Peyer's patch (tissue), 4 donors: ENCODE results near the gene MAPK4. TPM values are rescaled to one million over a fixed set of nuclear protein-coding genes. Genes with fewer than 3 reads are reported as not detected.
"Not testable (repeated sequence)": the region's sequence is repeated elsewhere in the genome, so short reads cannot be mapped to it uniquely, and the experiment has no call there.

Experiments
- DNase-seq, 3 donors: peaks; one replicate each; pipeline ENCODE4 v3.0.0-alpha.2; 2017 to 2019
- H3K27ac ChIP-seq, 4 donors: fragments of 200-600 bp; sonication (generic); one replicate each; pipeline ENCODE4 v1.5.1; 2016 to 2019
- H3K27me3 ChIP-seq, 2 donors: fragments of 200-600 bp; sonication (generic); one replicate each; pipeline ENCODE4 v1.5.1; 2019
- H3K36me3 ChIP-seq, 3 donors: fragments of 200-600 bp; sonication (generic); one replicate each; pipeline ENCODE4 v1.5.1; 2016 to 2019
- H3K4me1 ChIP-seq, 4 donors: fragments of 200-600 bp; sonication (generic); one replicate each; pipeline ENCODE4 v1.5.1; 2016 to 2019
- H3K4me3 ChIP-seq, 4 donors: fragments of 200-600 bp; sonication (generic); 1 replicate in 3 of 4; 2 replicates in 1 of 4; pipeline ENCODE4 v1.5.1; 2016 to 2019; ENCODE audit warnings: mild to moderate bottlenecking in 1 of 4
- H3K9me3 ChIP-seq, 4 donors: fragments of 200-600 bp; sonication (generic); one replicate each; pipeline ENCODE4 v1.5.1; 2016 to 2019; ENCODE audit warnings: mild to moderate bottlenecking in 1 of 4
- CTCF ChIP-seq, 6 experiments: fragments of 450-650 bp in 4 of 6; fragments of 200-600 bp in 2 of 6; sonication (generic) in 1 of 6; IDR thresholded peaks; one replicate each; pipeline ENCODE4 v1.5.1; 2017 to 2019; ENCODE audit warnings: antibody characterized with exemption in 6 of 6, mild to moderate bottlenecking in 3 of 6, moderate library complexity in 1 of 6
- POLR2A ChIP-seq, 2 donors: fragments of 450-650 bp; IDR thresholded peaks; one replicate each; pipeline ENCODE4 v1.5.1; 2017; ENCODE audit warnings: antibody characterized with exemption in 2 of 2, mild to moderate bottlenecking in 2 of 2, moderate library complexity in 2 of 2
- total RNA-seq, 4 donors: library from RNA; depleted of rRNA; stranded (reverse); fragments of >200 nt; gene quantifications; one replicate each; pipeline ENCODE4 v1.1.0, GENCODE V29; 2016

MAPK4 gene
- total RNA-seq, 4 donors from 2014 or later = 0.54 to 2.0 (median 0.83) TPM; not detected in 1

- Histone ChIP-seq H3K36me3 (no peaks in the 10 kb centered on the region), H3K9me3 (peaks cover 0 to 2% (median 0%) of the 10 kb centered on the region in 4 donors), H3K27ac (peak overlapping the region in 1 of 4 donors; percentile 43), H3K4me1 (peaks cover 0 to 14% (median 3%) of the 10 kb centered on the region in 4 donors), H3K4me3 (peak overlapping the region; percentile 12 to 57 (median 46)), H3K27me3 (peaks cover 0 to 14% of the 10 kb centered on the region in 2 donors)
- TF ChIP-seq POLR2A (IDR thresholded peaks at IDR 0.05) (no peak), CTCF (IDR thresholded peaks at IDR 0.05) (no peak)
- DNase-seq = no peak
These were observed 737 bp upstream of the MAPK4 start for GRCh38 chr18:50558948-50559751.

- Histone ChIP-seq H3K4me3 (peak overlapping the region; percentile 16 to 56 (median 46)), H3K4me1 (peaks cover 0 to 14% (median 3%) of the 10 kb centered on the region in 4 donors), H3K27me3 (peaks cover 0 to 14% of the 10 kb centered on the region in 2 donors), H3K36me3 (no peaks in the 10 kb centered on the region), H3K27ac (peak overlapping the region in 1 of 4 donors; percentile 18), H3K9me3 (peaks cover 0 to under 1% (median 0%) of the 10 kb centered on the region in 4 donors)
- TF ChIP-seq POLR2A (IDR thresholded peaks at IDR 0.05) (no peak), CTCF (IDR thresholded peaks at IDR 0.05) (no peak)
- DNase-seq = no peak
These were observed 1.1 kb downstream of the MAPK4 start for GRCh38 chr18:50560681-50561629.

- peaks cover 0 to 14% of the 10 kb centered on the region in 2 donors for H3K27me3 ChIP-seq
- not testable (repeated sequence) for H3K36me3 ChIP-seq, DNase-seq, H3K4me3 ChIP-seq, H3K27ac ChIP-seq, H3K9me3 ChIP-seq
- H3K4me1 ChIP-seq = peaks cover 0 to 14% (median 3%) of the 10 kb centered on the region in 4 donors
These were observed 2.4 kb downstream of the MAPK4 start for GRCh38 chr18:50562258-50562657.

GRCh38 chr18:50562686-50563085 lies 2.8 kb downstream of the MAPK4 start:
- Histone ChIP-seq H3K36me3 (no peaks in the 10 kb centered on the region), H3K27ac (no peak overlapping the region), H3K9me3 (no peaks in the 10 kb centered on the region), H3K4me1 (peaks cover 0 to 14% (median 3%) of the 10 kb centered on the region in 4 donors), H3K27me3 (peaks cover 0 to 14% of the 10 kb centered on the region in 2 donors), H3K4me3 (no peak overlapping the region)
- TF ChIP-seq POLR2A (IDR thresholded peaks at IDR 0.05) = no peak
- TF ChIP-seq CTCF (IDR thresholded peaks at IDR 0.05) = no peak
- no peak for DNase-seq

- H3K27me3 ChIP-seq = peaks cover 0 to 14% of the 10 kb centered on the region in 2 donors
- DNase-seq = no peak
- no peaks in the 10 kb centered on the region for H3K36me3 ChIP-seq
- peaks cover 0 to 14% (median 3%) of the 10 kb centered on the region in 4 donors for H3K4me1 ChIP-seq
- H3K4me3 ChIP-seq = no peak overlapping the region
- H3K9me3 ChIP-seq = no peaks in the 10 kb centered on the region
- no peak overlapping the region for H3K27ac ChIP-seq
- TF ChIP-seq CTCF (IDR thresholded peaks at IDR 0.05) = no peak
- no peak for TF ChIP-seq POLR2A (IDR thresholded peaks at IDR 0.05)
These were observed 3.5 kb downstream of the MAPK4 start for GRCh38 chr18:50563376-50563775.
